ENCODE measurements around the gene SLC7A7. TPM values are rescaled to one million over a fixed set of nuclear protein-coding genes. Genes with fewer than 3 reads are reported as not detected.
"Not testable (repeated sequence)": the region's sequence is repeated elsewhere in the genome, so short reads cannot be mapped to it uniquely, and the experiment has no call there.

SLC7A7 gene
- total RNA-seq, 1 experiment from 2014 or later, result 3.1 TPM

DNA sequence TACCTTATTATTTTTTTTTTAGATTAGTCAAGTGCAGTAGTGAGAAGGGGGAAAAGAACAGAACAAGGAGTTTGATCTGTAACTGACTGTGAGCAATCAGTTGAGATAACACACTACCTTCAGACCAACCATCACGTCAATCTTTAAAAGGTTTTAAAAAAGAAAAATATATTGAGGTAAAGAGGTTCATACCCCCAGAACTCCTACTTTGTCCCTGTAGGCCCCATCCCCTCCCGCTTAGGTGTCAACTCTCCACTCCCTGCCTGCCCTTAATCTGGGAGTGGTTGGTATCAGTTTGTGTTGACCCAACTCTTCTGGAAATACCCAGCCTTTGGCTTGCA lies 37.3 kb upstream of the SLC7A7 start:
- H4K91ac ChIP-seq (ENCODE audit: insufficient read length, low read depth, low read length), result no peak overlapping the region
- no peak overlapping the region for H3K27ac ChIP-seq (ENCODE audit: insufficient read length, low read depth, low read length)
- no peaks in the 10 kb centered on the region for H3K23me2 ChIP-seq (ENCODE audit: insufficient read length, low read depth, low read length, poor library complexity, severe bottlenecking)
- no peak overlapping the region for H2BK5ac ChIP-seq (ENCODE audit: insufficient read length, low read length)
- H2AK5ac ChIP-seq (ENCODE audit: insufficient read length, low read length), result no peak overlapping the region
- H3K9me3 ChIP-seq (ENCODE audit: control insufficient read depth, low read depth, low read length), result no peaks in the 10 kb centered on the region
- DNase-seq, result no peak
- peaks cover 2% of the 10 kb centered on the region; the same call in 1 of the 2 replicates for H3K4me1 ChIP-seq (ENCODE audit: insufficient read depth, low read length)
- no peaks in the 10 kb centered on the region; the same call in 1 of the 2 replicates for H3K27me3 Mint-ChIP-seq (ENCODE audit: low read depth)
- H3K36me3 Mint-ChIP-seq (ENCODE audit: insufficient read depth in 1 of 3, low read depth in 3 of 3), result no peaks in the 10 kb centered on the region
- H3K14ac ChIP-seq (ENCODE audit: insufficient read depth, low read length), result no peak overlapping the region
- no peak overlapping the region for H2BK120ac ChIP-seq (ENCODE audit: low read depth, low read length, poor library complexity, severe bottlenecking)
- H3K23ac ChIP-seq (ENCODE audit: insufficient read length, low read depth, low read length), result no peak overlapping the region
- H3K4me1 Mint-ChIP-seq, result peaks cover 21 to 26% of the 10 kb centered on the region in 2 experiments
- no peaks in the 10 kb centered on the region for H3K27me3 ChIP-seq (ENCODE audit: insufficient read depth, low read length)
- TF ChIP-seq, protein P1, sequence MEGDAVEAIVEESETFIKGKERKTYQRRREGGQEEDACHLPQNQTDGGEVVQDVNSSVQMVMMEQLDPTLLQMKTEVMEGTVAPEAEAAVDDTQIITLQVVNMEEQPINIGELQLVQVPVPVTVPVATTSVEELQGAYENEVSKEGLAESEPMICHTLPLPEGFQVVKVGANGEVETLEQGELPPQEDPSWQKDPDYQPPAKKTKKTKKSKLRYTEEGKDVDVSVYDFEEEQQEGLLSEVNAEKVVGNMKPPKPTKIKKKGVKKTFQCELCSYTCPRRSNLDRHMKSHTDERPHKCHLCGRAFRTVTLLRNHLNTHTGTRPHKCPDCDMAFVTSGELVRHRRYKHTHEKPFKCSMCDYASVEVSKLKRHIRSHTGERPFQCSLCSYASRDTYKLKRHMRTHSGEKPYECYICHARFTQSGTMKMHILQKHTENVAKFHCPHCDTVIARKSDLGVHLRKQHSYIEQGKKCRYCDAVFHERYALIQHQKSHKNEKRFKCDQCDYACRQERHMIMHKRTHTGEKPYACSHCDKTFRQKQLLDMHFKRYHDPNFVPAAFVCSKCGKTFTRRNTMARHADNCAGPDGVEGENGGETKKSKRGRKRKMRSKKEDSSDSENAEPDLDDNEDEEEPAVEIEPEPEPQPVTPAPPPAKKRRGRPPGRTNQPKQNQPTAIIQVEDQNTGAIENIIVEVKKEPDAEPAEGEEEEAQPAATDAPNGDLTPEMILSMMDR (conservative IDR thresholded peaks at IDR 0.05), result no peak
- no peak overlapping the region for H2BK15ac ChIP-seq (ENCODE audit: low read depth, low read length)
- H3K4me2 ChIP-seq (ENCODE audit: insufficient read depth, insufficient read length, low read length), result no peak overlapping the region
- peak overlapping the region in 1 of 2 experiments; percentile 70; a peak in 1 of 5 replicates for H3K4me3 Mint-ChIP-seq
- no peak overlapping the region for H3K4ac ChIP-seq (ENCODE audit: low read depth, low read length)
- no peak overlapping the region for H4K8ac ChIP-seq (replicated peaks; ENCODE audit: insufficient read length, low read depth, low read length)
- no peaks in the 10 kb centered on the region for H3K79me2 ChIP-seq (ENCODE audit: insufficient read depth, low read length)
- H2BK12ac ChIP-seq (ENCODE audit: insufficient read length, low read depth, low read length), result no peak overlapping the region
- H3K9me3 Mint-ChIP-seq, result peaks cover 0 to 3% of the 10 kb centered on the region in 2 experiments; a peak in 2 of 5 replicates
- H3K27ac Mint-ChIP-seq, result peak overlapping the region in 2 of 3 experiments; percentile 44 to 69; a peak in 2 of 7 replicates
- H4K20me1 ChIP-seq (ENCODE audit: control insufficient read depth, insufficient read depth, insufficient read length), result no peaks in the 10 kb centered on the region
- H3K18ac ChIP-seq (ENCODE audit: insufficient read length, low read depth, low read length), result no peak overlapping the region
- H2AFZ ChIP-seq (ENCODE audit: low read length), result no peak overlapping the region
- no CpG with 5 or more reads among the region's 2 CpGs for WGBS (ENCODE audit: extremely low coverage, insufficient read length, low lambda C conversion rate)
- H3K79me1 ChIP-seq (ENCODE audit: insufficient read depth, low read depth, low read length, poor library complexity, severe bottlenecking), result no peaks in the 10 kb centered on the region
- no peak overlapping the region for H4K5ac ChIP-seq (ENCODE audit: insufficient read length, low read depth, low read length)
- H3K56ac ChIP-seq (ENCODE audit: insufficient read length, low read depth, low read length), result no peak overlapping the region
- no peak overlapping the region for H2BK20ac ChIP-seq (ENCODE audit: low read depth, low read length, poor library complexity, severe bottlenecking)
- no peak overlapping the region for H3T11ph ChIP-seq (ENCODE audit: low read length)
- H3K9ac ChIP-seq (ENCODE audit: extremely low read depth, insufficient read length, low read length), result no peak overlapping the region

DNA sequence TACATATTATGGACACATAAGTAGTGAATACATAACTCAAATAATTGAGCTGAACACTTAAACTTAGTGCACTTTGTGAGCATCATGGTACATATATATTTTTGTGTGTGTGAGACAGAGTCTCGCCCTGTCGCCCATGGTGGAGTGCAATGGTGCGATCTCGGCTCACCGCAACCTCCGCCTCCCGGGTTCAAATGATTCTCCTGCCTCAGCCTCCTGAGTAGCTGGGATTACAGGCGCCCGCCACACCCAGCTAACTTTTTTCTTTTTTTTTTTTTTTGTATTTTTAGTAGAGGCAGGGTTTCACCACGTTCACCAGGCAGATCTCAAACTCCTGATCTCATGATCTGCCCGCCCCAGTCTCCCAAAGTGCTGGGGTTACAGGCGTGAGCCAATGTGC lies 36.9 kb upstream of the SLC7A7 start:
- not testable (repeated sequence) for H2BK15ac ChIP-seq (ENCODE audit: low read depth, low read length); H3K4me3 Mint-ChIP-seq; H4K91ac ChIP-seq (ENCODE audit: insufficient read length, low read depth, low read length); H3K56ac ChIP-seq (ENCODE audit: insufficient read length, low read depth, low read length); H2AK5ac ChIP-seq (ENCODE audit: insufficient read length, low read length); H2BK20ac ChIP-seq (ENCODE audit: low read depth, low read length, poor library complexity, severe bottlenecking); H2BK12ac ChIP-seq (ENCODE audit: insufficient read length, low read depth, low read length); H4K8ac ChIP-seq (replicated peaks; ENCODE audit: insufficient read length, low read depth, low read length); H3K79me2 ChIP-seq (ENCODE audit: insufficient read depth, low read length); H4K20me1 ChIP-seq (ENCODE audit: control insufficient read depth, insufficient read depth, insufficient read length); H3K23ac ChIP-seq (ENCODE audit: insufficient read length, low read depth, low read length); H3K27me3 Mint-ChIP-seq (ENCODE audit: low read depth); H3K14ac ChIP-seq (ENCODE audit: insufficient read depth, low read length); H4K5ac ChIP-seq (ENCODE audit: insufficient read length, low read depth, low read length); H3K18ac ChIP-seq (ENCODE audit: insufficient read length, low read depth, low read length); H3K79me1 ChIP-seq (ENCODE audit: insufficient read depth, low read depth, low read length, poor library complexity, severe bottlenecking); DNase-seq; H3K23me2 ChIP-seq (ENCODE audit: insufficient read length, low read depth, low read length, poor library complexity, severe bottlenecking); H3K9me3 ChIP-seq (ENCODE audit: control insufficient read depth, low read depth, low read length); H3K4me1 ChIP-seq (ENCODE audit: insufficient read depth, low read length); H3T11ph ChIP-seq (ENCODE audit: low read length); H3K4me2 ChIP-seq (ENCODE audit: insufficient read depth, insufficient read length, low read length); H2AFZ ChIP-seq (ENCODE audit: low read length); H3K9ac ChIP-seq (ENCODE audit: extremely low read depth, insufficient read length, low read length); H3K4ac ChIP-seq (ENCODE audit: low read depth, low read length); H3K9me3 Mint-ChIP-seq; H3K27ac ChIP-seq (ENCODE audit: insufficient read length, low read depth, low read length); H2BK5ac ChIP-seq (ENCODE audit: insufficient read length, low read length); H2BK120ac ChIP-seq (ENCODE audit: low read depth, low read length, poor library complexity, severe bottlenecking); H3K36me3 Mint-ChIP-seq (ENCODE audit: insufficient read depth in 1 of 3, low read depth in 3 of 3); H3K27ac Mint-ChIP-seq; H3K27me3 ChIP-seq (ENCODE audit: insufficient read depth, low read length)
- H3K4me1 Mint-ChIP-seq, result peaks cover 21 to 27% of the 10 kb centered on the region in 2 experiments
- WGBS (ENCODE audit: extremely low coverage, insufficient read length, low lambda C conversion rate), result no CpG with 5 or more reads among the region's 12 CpGs

Measured in H9 (cell line).